HG02870 (cell line): ENCODE results near the gene STRIT1.
"Not testable (repeated sequence)": the region's sequence is repeated elsewhere in the genome, so short reads cannot be mapped to it uniquely, and the experiment has no call there.

Source experiments
- ATAC-seq: cut with Tn5 transposase; IDR thresholded peaks from one replicate; pipeline ENCODE4 v1.9.1; 2021; ENCODE audit warnings: mild to moderate bottlenecking, moderate library complexity; ENCODE audit not compliant: unreplicated experiment

Gene STRIT1

GRCh38 chr3:155313916-155314315 lies 20.4 kb upstream of the STRIT1 start:
- no peak for ATAC-seq

GRCh38 chr3:155313300-155313699 lies 19.8 kb upstream of the STRIT1 start:
- no peak for ATAC-seq

GRCh38 chr3:155312781-155313180 lies 19.3 kb upstream of the STRIT1 start:
- no peak for ATAC-seq

- no peak for ATAC-seq
These were observed 16.1 kb upstream of the STRIT1 start for GRCh38 chr3:155309581-155309980.

- no peak for ATAC-seq
These were observed 15.3 kb upstream of the STRIT1 start for GRCh38 chr3:155308831-155309230.

GRCh38 chr3:155307183-155307582 lies 13.7 kb upstream of the STRIT1 start:
- ATAC-seq: no peak

- ATAC-seq: no peak
These were observed 10.9 kb upstream of the STRIT1 start for GRCh38 chr3:155304394-155304793.

- no peak for ATAC-seq
These were observed 10.1 kb upstream of the STRIT1 start for GRCh38 chr3:155303540-155304097.

- no peak for ATAC-seq
These were observed 9.4 kb upstream of the STRIT1 start for GRCh38 chr3:155302891-155303290.

GRCh38 chr3:155302481-155302880 lies 9.0 kb upstream of the STRIT1 start:
- ATAC-seq: no peak

- ATAC-seq: no peak
These were observed 3.6 kb upstream of the STRIT1 start for GRCh38 chr3:155297100-155297499.

GRCh38 chr3:155296413-155296812 lies 2.9 kb upstream of the STRIT1 start:
- ATAC-seq: no peak

GRCh38 chr3:155292693-155293092 lies 790 bp downstream of the STRIT1 start:
- no peak for ATAC-seq

GRCh38 chr3:155292133-155292532 lies 1.4 kb downstream of the STRIT1 start:
- no peak for ATAC-seq

- ATAC-seq: no peak
These were observed 6.7 kb downstream of the STRIT1 start for GRCh38 chr3:155286736-155287135.

- ATAC-seq: no peak
These were observed 7.5 kb downstream of the STRIT1 start for GRCh38 chr3:155285936-155286335.

- ATAC-seq: no peak
These were observed 10.1 kb downstream of the STRIT1 start for GRCh38 chr3:155283092-155284056.

- no peak for ATAC-seq
These were observed 10.9 kb downstream of the STRIT1 start for GRCh38 chr3:155282385-155283091.

GRCh38 chr3:155281912-155282311 lies 11.6 kb downstream of the STRIT1 start:
- no peak for ATAC-seq

GRCh38 chr3:155276089-155276488 lies 17.4 kb downstream of the STRIT1 start:
- ATAC-seq: not testable (repeated sequence)

- not testable (repeated sequence) for ATAC-seq
These were observed 18.2 kb downstream of the STRIT1 start for GRCh38 chr3:155275159-155275754.
